ENCODE data around the gene HERPUD2. TPM values are rescaled to one million over a fixed set of nuclear protein-coding genes. Genes with fewer than 3 reads are reported as not detected.

Gene HERPUD2
- total RNA-seq, 4 donors from 2014 or later: 27.0 to 35.9 (median 29.9) TPM

DNA sequence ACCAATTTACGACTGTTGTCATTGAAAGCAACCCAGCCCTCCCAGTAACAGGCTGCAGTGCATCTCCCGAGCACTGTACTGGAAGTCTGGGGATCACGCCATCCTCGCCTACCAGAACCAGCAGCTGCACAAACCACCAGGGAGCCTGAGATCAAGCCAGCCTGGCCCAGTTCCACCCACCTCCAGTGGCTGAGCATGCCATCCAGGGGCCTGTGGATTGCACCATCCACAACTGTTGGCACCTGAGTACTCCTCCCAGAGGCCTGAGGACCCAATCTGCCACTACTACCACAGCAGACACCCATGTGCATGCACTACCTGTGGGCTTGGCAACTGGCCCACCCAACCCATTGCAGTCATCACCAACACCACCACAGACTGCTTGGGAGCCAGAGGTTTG, 44.2 kb downstream of the HERPUD2 start:
- WGBS, 2 donors: 100% methylated on average over 4 of the region's 4 CpGs
- intact Hi-C loops (cut with DNase I): no loop called here
- Histone ChIP-seq H3K27me3 (no peaks in the 10 kb centered on the region), H3K36me3 (no peaks in the 10 kb centered on the region), H3K9me3 (no peaks in the 10 kb centered on the region), H3K27ac (no peak overlapping the region), H3K4me3 (replicated peaks in 1 of 3) (no peak overlapping the region), H3K4me1 (peaks cover 7 to 12% of the 10 kb centered on the region in 2 donors)
- no peak for TF ChIP-seq POLR2A (IDR thresholded peaks at IDR 0.05)
- TF ChIP-seq CTCF (IDR thresholded peaks at IDR 0.05): no peak
- DNase-seq: no peak

- DNase-seq: no peak
- H3K4me1 ChIP-seq: peaks cover 7 to 12% of the 10 kb centered on the region in 2 donors
- H3K36me3 ChIP-seq: no peaks in the 10 kb centered on the region
- H3K9me3 ChIP-seq: no peaks in the 10 kb centered on the region
- intact Hi-C loops (cut with DNase I): no loop called here
- no peak overlapping the region for H3K27ac ChIP-seq
- 82 to 85% methylated on average over 3 of the region's 3 CpGs for WGBS, 2 donors
- no peak overlapping the region for H3K4me3 ChIP-seq (replicated peaks in 1 of 3)
- H3K27me3 ChIP-seq: no peaks in the 10 kb centered on the region
- TF ChIP-seq POLR2A (IDR thresholded peaks at IDR 0.05): no peak
- no peak for TF ChIP-seq CTCF (IDR thresholded peaks at IDR 0.05)
Measured at GRCh38 chr7:35649711-35650110, 45.2 kb downstream of the HERPUD2 start.

DNA sequence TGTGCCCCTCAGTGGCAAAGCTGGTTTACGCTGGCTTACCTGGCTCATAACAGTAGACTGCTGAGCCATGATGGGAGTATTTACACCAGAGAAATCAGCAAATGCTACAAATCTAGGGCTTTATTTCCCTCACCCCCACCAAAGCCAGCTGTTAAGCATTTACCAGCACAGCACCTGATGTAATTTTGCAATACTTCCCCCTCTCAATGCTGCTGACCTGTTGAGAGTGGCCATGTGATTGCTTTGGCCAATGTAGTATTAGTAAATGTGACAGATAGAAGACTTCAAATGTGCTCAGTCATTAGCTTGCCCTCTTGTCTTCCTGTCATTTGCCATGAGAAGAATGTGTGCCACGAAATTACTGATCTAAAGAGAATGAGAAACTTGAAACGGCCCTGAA, 46.6 kb downstream of the HERPUD2 start:
- H3K4me1 ChIP-seq: peaks cover 4 to 7% of the 10 kb centered on the region in 2 donors
- H3K27ac ChIP-seq: no peak overlapping the region
- DNase-seq: no peak
- 64 to 84% methylated on average over 3 of the region's 3 CpGs for WGBS, 2 donors
- H3K27me3 ChIP-seq: no peaks in the 10 kb centered on the region
- intact Hi-C loops (cut with DNase I): no loop called here
- no peaks in the 10 kb centered on the region for H3K9me3 ChIP-seq
- H3K4me3 ChIP-seq (replicated peaks in 1 of 3): no peak overlapping the region
- no peaks in the 10 kb centered on the region for H3K36me3 ChIP-seq
- TF ChIP-seq POLR2A (IDR thresholded peaks at IDR 0.05): no peak
- no peak for TF ChIP-seq CTCF (IDR thresholded peaks at IDR 0.05)

DNA sequence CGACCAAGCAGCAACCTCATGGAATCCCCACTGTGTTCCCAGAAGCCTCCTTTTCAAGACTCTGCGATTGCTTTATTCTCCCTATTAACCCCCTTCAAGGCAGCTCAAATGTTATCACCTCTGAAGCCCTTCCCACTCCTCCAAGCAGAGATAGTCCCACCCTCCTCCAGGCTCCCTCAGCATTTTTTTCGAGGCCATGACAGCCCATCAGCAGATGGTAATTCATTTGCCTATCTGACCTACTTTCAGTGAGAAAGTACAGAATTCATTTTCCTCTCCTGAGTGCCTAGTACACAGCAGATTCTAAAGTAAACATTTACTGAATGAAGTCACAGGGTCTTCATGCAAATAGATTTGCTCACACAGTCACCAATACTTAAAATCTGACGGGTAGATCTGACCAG, 47.8 kb downstream of the HERPUD2 start:
- no peaks in the 10 kb centered on the region for H3K27me3 ChIP-seq
- H3K36me3 ChIP-seq: no peaks in the 10 kb centered on the region
- WGBS, 2 donors: 57 to 63% methylated on average over 4 of the region's 4 CpGs
- H3K9me3 ChIP-seq: no peaks in the 10 kb centered on the region
- no peak overlapping the region for H3K27ac ChIP-seq
- no peak for TF ChIP-seq POLR2A (IDR thresholded peaks at IDR 0.05)
- no peak for TF ChIP-seq CTCF (IDR thresholded peaks at IDR 0.05)
- intact Hi-C loops (cut with DNase I): no loop called here
- DNase-seq: no peak
- H3K4me3 ChIP-seq (replicated peaks in 1 of 3): no peak overlapping the region
- peaks cover 4 to 7% of the 10 kb centered on the region in 2 donors for H3K4me1 ChIP-seq

- Histone ChIP-seq H3K36me3 (no peaks in the 10 kb centered on the region), H3K4me1 (peaks cover 4 to 7% of the 10 kb centered on the region in 2 donors), H3K27me3 (no peaks in the 10 kb centered on the region), H3K9me3 (no peaks in the 10 kb centered on the region), H3K4me3 (replicated peaks in 1 of 3) (no peak overlapping the region), H3K27ac (no peak overlapping the region)
- DNase-seq: no peak
- TF ChIP-seq CTCF (IDR thresholded peaks at IDR 0.05) (no peak), POLR2A (IDR thresholded peaks at IDR 0.05) (no peak)
- 66 to 68% methylated on average over 3 of the region's 3 CpGs for WGBS, 2 donors
- intact Hi-C loops (cut with DNase I): no loop called here
Measured at GRCh38 chr7:35646289-35647023, 48.5 kb downstream of the HERPUD2 start.
